Fibroblast of mammary gland (primary cell): Measurements from ENCODE around the gene HAGH.

Source experiments
- DNase-seq: peaks from one replicate; pipeline ENCODE4 v3.0.0-alpha.2; 2010; ENCODE audit warnings: low read depth
- H3K4me3 ChIP-seq: 2 replicates; pipeline ENCODE4 v1.5.1; 2011; ENCODE audit warnings: low read depth, mild to moderate bottlenecking, low read length, moderate library complexity; ENCODE audit not compliant: control insufficient read depth
- TF ChIP-seq, protein P1 (sequence below): conservative IDR thresholded peaks from 2 replicates; pipeline ENCODE4 v1.5.1; 2011; ENCODE audit warnings: low read depth, low read length, inconsistent platforms; ENCODE audit not compliant: control insufficient read depth, insufficient read depth

The HAGH gene

DNA sequence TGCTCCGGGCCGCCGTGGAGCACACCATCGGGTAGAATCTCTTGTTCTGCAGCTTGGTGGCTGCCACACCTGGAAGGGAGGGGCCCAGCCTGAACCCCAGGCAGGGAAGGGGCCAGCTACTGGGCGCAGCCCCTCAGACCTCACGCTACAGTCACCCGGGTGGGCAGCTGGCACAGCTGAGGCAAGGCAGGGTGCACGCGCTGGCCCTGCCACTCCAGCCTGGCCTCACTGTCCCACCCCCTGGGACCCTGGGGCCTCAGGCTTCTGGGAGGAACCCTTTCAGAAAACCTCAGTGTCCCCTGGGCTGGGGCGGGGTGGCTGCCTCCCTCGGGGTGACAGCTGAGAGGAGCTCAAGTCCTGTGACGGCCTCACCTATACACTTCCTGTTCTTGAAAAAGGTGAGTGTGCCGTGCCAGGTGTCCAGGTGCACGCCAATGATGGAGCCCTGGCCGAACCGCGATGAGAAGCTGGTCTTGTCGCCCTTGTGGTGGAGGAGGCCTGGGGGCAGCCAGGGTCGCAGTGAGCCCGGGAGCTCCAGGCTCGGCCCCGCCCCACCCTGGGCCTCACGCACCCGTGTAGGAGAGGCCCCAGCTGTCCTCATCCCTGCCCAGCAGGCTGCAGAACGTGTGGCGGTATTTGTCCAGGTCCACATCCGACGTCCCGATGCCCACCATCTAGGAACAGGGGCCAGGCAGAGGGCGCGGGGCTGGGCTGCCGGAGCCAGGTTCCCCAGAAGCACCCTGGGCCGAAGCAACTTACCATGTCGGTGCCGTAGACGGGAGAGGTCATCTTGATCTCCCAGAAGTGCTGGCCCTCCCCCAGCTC, 49.0 kb downstream of the HAGH start:
- DNase-seq = no peak
- H3K4me3 ChIP-seq = no peak overlapping the region
- TF ChIP-seq, protein P1, sequence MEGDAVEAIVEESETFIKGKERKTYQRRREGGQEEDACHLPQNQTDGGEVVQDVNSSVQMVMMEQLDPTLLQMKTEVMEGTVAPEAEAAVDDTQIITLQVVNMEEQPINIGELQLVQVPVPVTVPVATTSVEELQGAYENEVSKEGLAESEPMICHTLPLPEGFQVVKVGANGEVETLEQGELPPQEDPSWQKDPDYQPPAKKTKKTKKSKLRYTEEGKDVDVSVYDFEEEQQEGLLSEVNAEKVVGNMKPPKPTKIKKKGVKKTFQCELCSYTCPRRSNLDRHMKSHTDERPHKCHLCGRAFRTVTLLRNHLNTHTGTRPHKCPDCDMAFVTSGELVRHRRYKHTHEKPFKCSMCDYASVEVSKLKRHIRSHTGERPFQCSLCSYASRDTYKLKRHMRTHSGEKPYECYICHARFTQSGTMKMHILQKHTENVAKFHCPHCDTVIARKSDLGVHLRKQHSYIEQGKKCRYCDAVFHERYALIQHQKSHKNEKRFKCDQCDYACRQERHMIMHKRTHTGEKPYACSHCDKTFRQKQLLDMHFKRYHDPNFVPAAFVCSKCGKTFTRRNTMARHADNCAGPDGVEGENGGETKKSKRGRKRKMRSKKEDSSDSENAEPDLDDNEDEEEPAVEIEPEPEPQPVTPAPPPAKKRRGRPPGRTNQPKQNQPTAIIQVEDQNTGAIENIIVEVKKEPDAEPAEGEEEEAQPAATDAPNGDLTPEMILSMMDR = no peak

DNA sequence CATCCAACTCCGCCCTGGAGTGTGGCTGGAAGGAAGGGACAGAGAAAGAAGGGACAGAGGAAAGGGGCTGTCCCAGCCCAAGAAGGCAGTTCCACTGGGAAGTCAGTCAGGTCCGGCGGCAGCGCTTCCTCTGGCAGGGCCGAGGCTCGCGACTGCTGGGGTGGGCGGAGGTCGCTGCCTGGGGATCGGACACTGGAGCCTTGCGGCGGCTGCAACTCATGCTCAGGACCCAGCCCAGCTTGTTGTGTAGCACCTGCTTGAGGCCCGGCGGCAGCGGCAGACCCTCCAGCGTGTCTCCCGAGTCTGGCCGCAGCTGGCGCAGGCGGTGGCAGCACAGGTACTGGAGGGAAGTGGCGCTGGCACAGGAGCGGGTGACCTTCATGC, 49.6 kb downstream of the HAGH start:
- TF ChIP-seq, protein P1 = no peak
- DNase-seq = no peak
- H3K4me3 ChIP-seq = no peak overlapping the region

DNA sequence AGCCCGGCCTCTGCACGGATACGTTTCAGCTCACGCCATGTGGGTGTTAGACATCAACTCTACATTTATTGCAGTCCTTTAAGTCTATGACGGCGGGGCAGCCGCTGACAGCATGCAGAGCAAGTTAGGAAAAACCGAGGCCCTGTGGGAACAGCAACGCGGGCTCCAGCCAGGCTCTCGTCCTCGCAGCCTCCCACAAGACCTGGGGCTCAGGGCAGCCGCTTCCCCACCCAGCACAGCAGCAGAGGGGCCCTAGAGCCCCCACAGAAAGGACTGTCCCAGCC, 50.0 kb downstream of the HAGH start:
- no peak overlapping the region for H3K4me3 ChIP-seq
- TF ChIP-seq, protein P1 = no peak
- no peak for DNase-seq

DNA sequence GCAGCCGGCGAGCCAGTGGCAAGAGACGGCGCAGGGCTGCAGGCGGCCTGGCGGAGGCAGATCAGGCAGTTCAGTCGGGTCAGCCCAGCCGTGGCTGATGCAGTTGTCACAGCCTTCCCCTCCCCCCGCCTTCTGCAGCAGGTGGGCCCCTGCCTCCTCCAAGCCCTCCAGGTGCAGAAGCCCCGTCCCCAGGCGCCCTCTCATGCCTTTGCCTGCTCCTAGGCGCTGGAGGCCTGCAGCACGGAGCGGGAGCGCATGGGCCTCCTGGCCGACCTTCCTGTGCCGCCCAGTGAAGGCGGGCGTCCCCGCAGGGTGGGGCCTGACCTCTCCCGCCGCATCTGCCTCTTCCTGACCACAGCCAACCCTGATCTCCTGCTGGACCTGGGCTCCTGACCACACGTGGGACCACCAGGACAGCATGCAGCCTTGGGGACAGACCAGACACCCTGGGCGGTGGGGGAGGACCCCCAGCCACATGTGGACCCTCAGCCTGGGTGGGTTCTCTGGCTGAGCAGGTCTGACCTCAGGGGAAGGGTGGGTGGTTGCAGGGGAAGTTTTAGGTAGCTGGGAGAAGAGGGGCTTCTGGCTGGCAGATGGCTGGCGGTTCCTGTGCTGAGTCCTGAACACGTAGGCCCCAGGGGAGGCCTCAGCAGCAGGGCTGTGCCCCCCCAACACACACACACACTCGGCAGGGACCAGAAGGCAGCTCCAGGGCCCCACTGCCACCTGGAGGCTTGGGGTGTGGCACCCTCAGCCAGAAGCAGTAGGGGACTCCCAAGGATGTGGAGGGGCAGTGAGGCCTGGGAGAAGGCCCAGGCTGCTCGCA, 50.6 kb downstream of the HAGH start:
- no peak overlapping the region for H3K4me3 ChIP-seq
- no peak for DNase-seq
- TF ChIP-seq, protein P1 = no peak

DNA sequence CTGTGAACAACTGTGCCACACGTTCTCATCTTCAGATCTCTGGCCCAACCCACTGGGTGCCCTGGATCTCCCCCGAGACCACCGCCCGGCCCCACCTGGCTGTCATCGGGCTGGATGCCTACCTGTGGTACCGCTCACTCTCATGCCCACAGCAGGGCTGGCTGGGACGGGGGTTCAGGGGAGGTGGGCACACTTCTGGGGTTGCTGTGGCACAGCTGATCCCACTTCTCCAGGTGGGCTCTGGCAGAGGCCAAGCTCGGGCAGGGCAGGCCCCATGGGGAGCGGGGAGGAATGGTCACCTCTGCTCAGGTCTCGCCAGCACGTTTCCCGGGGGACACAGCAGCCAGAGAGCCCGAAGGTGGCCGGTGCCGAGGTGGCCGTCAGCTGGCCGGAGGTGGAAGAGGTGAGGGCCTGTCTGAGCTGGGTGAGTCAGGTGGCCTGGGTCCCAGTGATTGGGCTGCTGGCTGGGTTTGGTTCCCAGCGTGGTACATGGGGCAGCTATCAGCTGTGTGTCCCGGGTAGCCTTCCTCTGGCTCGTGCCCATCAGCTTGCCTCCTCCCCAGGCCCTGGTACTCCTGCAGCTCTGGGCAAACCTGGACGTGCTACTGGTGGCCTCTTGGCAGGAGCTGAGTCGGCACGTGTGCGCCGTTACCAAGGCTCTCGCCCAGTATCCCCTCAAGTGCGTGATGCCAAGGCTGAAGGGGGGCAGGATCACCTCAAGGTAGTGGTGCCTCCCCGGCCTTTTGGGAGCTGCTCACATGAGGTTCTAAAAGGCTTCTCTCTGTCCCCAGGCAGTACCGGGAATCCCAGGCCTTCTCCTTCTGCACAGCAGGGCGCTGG, 51.4 kb downstream of the HAGH start:
- no peak overlapping the region for H3K4me3 ChIP-seq
- TF ChIP-seq, protein P1 = no peak
- DNase-seq = no peak

DNA sequence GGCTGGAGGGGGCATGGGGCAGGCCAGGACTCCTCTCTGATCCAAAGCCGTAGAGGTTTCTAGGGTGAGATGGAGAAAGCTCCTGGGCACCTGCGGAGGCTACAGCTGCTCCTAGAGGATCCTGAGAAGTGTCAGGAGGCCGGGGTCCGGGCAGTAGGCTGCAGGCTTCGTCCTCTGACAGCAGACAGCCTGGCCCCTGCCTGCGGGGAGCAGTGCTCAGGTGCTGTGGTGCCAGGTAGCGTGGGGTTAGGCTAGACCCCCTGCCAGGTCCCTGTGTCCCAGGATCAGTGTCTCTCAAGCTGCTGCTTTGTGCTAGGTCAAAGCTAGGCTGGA, 52.2 kb downstream of the HAGH start:
- TF ChIP-seq, protein P1 = no peak
- DNase-seq = no peak
- H3K4me3 ChIP-seq = peak overlapping the region; percentile 69
